ENCODE results near the gene CCDC197. TPM values are rescaled to one million over a fixed set of nuclear protein-coding genes. Genes with fewer than 3 reads are reported as not detected.

The CCDC197 gene
- total RNA-seq, 1 experiment from 2014 or later: not detected

GRCh38 chr14:93953263-93953662 is 43.8 kb upstream of the CCDC197 start:
- peak; percentile 50 for DNase-seq (ENCODE audit: low spot score)
- H3K27me3 Mint-ChIP-seq (ENCODE audit: low read depth): no peaks in the 10 kb centered on the region

More at GRCh38 chr14:93953263-93953662, 43.8 kb upstream of the CCDC197 start:
- Mint-ChIP-seq H3K4me1 (peaks cover 26% of the 10 kb centered on the region), H3K4me3 (no peak overlapping the region), H3K27ac (no peak overlapping the region), H3K36me3 (no peaks in the 10 kb centered on the region), H3K9me3 (no peaks in the 10 kb centered on the region)
- CTCF ChIA-PET: interaction anchor here (0.6 to 5.9 kb wide), 3 partner anchors 13 to 47 kb away, joined by 6 to 66 read pairs (median 7); no protein-coding TSS in a partner anchor
- peak; percentile 79 for ATAC-seq
- TF ChIP-seq USF2 (CRISPR knock-in tag; IDR thresholded peaks at IDR 0.05): no peak
- TF ChIP-seq CTCF (IDR thresholded peaks at IDR 0.05): no peak
- TF ChIP-seq AR (CRISPR knock-in tag; IDR thresholded peaks at IDR 0.05): no peak
- TF ChIP-seq CREB1 (CRISPR knock-in tag; IDR thresholded peaks at IDR 0.05): no peak
- TF ChIP-seq NFATC4 (CRISPR knock-in tag; IDR thresholded peaks at IDR 0.05): no peak
- no peak for TF ChIP-seq HMGXB4 (CRISPR knock-in tag; IDR thresholded peaks at IDR 0.05)
- TF ChIP-seq ATF6 (CRISPR knock-in tag; IDR thresholded peaks at IDR 0.05): no peak
- TF ChIP-seq TEAD1 (CRISPR knock-in tag; IDR thresholded peaks at IDR 0.05): no peak
- no peak for TF ChIP-seq ZNF281 (CRISPR knock-in tag; IDR thresholded peaks at IDR 0.05)
- TF ChIP-seq NR1H2 (CRISPR knock-in tag; IDR thresholded peaks at IDR 0.05): no peak
- no peak for TF ChIP-seq E2F1 (CRISPR knock-in tag; IDR thresholded peaks at IDR 0.05)
- no peak for TF ChIP-seq KAT7 (CRISPR knock-in tag; IDR thresholded peaks at IDR 0.05; ENCODE audit: borderline replicate concordance)
- no peak for TF ChIP-seq GRHL2 (CRISPR knock-in tag; IDR thresholded peaks at IDR 0.05; ENCODE audit: insufficient replicate concordance, severe bottlenecking)
- TF ChIP-seq SP1 (CRISPR knock-in tag; conservative IDR thresholded peaks at IDR 0.05): no peak
- TF ChIP-seq SOX15 (CRISPR knock-in tag; IDR thresholded peaks at IDR 0.05): no peak
- TF ChIP-seq GTF2I (CRISPR knock-in tag; conservative IDR thresholded peaks at IDR 0.05): no peak
- TF ChIP-seq ZNF138 (CRISPR knock-in tag; conservative IDR thresholded peaks at IDR 0.05): no peak
- POLR2A ChIA-PET: no interaction called here

Data from WTC11 (cell line).